Neural crest cell (in vitro differentiated cells): Measurements from ENCODE around the gene PPP1R9A. TPM values are rescaled to one million over a fixed set of nuclear protein-coding genes. Genes with fewer than 3 reads are reported as not detected.
A peak's percentile ranks its signal among the peaks of the same experiment; 100 is the strongest.

Experiments used
- DNase-seq: peaks from one replicate; pipeline ENCODE4 v3.0.0; 2021; ENCODE audit warnings: low read depth, mixed read lengths, low spot score
- H3K27ac Mint-ChIP-seq: one replicate; pipeline ENCODE4 v1.8.0; 2021; ENCODE audit warnings: mild to moderate bottlenecking, mixed read lengths; ENCODE audit not compliant: unreplicated experiment
- H3K27me3 Mint-ChIP-seq: 2 replicates; pipeline ENCODE4 v1.8.0; 2021; ENCODE audit warnings: low read depth, mild to moderate bottlenecking, mixed read lengths
- H3K36me3 Mint-ChIP-seq: 2 replicates; pipeline ENCODE4 v1.8.0; 2021; ENCODE audit warnings: low read depth, mild to moderate bottlenecking, mixed read lengths
- H3K4me1 Mint-ChIP-seq: 2 replicates; pipeline ENCODE4 v1.8.0; 2021; ENCODE audit warnings: mixed read lengths
- H3K4me3 Mint-ChIP-seq: one replicate; pipeline ENCODE4 v1.8.0; 2021; ENCODE audit warnings: mild to moderate bottlenecking, mixed read lengths
- H3K9me3 Mint-ChIP-seq: 2 replicates; pipeline ENCODE4 v1.8.0; 2021; ENCODE audit warnings: mixed read lengths
- CTCF ChIP-seq: fragments of 200-600 bp; sonication (generic); conservative IDR thresholded peaks from 2 replicates; pipeline ENCODE4 v1.5.0; 2021; ENCODE audit warnings: antibody characterized with exemption, mild to moderate bottlenecking
- total RNA-seq: library from RNA; stranded (reverse); gene quantifications from 2 replicates; pipeline ENCODE4 v1.2.1, GENCODE V29; 2021

Gene PPP1R9A
- total RNA-seq, 1 donor from 2014 or later: 21.2 TPM

DNA sequence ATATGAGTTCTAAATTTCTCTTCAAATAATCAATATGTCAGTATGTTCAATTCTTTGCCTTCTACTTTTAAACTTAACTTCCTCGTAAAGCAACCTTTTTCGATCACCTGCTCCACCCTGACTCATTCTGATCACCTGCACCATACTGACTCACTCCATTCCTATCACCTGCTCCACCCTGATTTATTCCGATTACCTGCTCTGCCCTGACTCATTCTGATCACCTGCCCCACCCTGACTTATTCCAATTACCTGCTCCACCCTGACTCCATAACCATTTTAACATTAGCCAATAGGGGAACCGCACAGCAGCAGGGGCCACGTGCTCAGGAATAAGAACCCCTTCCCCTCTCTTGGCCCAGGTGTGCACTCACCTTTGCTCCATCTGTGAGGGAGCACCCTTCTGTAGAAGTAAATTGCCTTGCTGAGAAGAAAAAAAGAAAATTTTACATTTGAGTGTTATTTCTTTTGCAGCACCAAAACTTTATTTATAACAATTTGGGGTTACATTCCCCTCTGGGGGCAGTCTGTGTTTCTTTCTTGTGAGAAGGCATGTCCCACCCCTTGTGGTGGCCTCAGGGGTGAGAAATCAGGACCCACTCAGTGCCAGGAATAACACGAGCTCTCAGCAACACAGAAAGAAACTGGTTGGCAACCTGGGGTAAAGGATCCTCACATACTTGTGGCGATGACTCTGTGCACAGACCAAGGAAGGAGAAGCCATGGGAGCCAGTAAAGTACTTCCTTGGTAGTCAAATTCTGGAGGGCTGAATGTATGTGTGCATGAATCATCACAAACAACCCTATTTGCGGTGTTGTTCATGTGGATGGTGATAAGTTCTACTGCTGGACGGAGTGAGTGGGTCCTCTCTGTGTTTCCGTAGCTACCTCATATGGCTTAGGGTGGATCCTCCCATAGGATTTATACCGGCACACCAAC is 29.4 kb upstream of the PPP1R9A start:
- no peak overlapping the region for H3K4me3 Mint-ChIP-seq
- no peak for TF ChIP-seq CTCF
- no peaks in the 10 kb centered on the region for H3K4me1 Mint-ChIP-seq
- peaks cover 5% of the 10 kb centered on the region for H3K36me3 Mint-ChIP-seq
- H3K27ac Mint-ChIP-seq: no peak overlapping the region
- H3K27me3 Mint-ChIP-seq: no peaks in the 10 kb centered on the region
- peaks cover 8% of the 10 kb centered on the region for H3K9me3 Mint-ChIP-seq
- no peak for DNase-seq

DNA sequence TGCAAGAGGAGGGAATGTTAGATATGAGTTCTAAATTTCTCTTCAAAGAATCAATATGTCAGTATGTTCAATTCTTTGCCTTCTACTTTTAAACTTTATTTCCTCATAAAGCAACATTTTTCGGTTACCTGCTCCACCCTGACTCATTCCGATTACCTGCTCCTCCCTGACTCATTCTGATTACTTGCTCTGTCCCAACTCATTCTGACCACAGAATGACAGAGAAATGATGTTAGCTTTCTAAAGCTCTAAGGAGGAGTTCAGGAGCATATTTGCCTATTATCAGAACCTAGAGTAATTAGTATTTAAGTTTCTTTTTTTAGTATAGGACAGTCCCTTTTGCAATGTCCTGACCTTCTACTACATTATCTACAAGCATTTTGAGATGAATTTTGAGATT is 24.5 kb upstream of the PPP1R9A start:
- no peak for TF ChIP-seq CTCF
- DNase-seq: no peak
- no peak overlapping the region for H3K27ac Mint-ChIP-seq
- H3K36me3 Mint-ChIP-seq: peaks cover 2% of the 10 kb centered on the region
- peaks cover 5% of the 10 kb centered on the region for H3K9me3 Mint-ChIP-seq
- H3K4me3 Mint-ChIP-seq: no peak overlapping the region
- H3K27me3 Mint-ChIP-seq: no peaks in the 10 kb centered on the region
- H3K4me1 Mint-ChIP-seq: no peaks in the 10 kb centered on the region

DNA sequence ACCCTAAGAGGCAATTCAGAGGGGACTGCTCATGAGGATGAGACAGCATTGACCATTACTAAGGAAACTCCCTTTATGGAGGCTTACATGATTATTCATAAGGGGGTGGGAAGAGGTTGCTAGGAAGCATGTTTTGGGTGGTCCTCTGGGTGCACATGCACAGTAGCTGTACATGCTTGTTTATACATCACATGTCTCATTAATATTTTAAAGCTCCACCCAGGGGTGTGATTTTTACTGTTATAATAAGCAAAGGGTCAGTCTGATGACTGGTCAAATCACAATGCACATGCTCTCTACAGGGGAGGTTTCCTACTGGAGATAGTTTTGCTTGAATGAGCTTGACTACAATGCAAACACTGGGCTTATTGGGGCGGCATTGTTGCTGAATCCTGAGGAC is 23.8 kb upstream of the PPP1R9A start:
- no peak for TF ChIP-seq CTCF
- Mint-ChIP-seq H3K36me3 (no peaks in the 10 kb centered on the region), H3K4me3 (no peak overlapping the region), H3K9me3 (peaks cover under 1% of the 10 kb centered on the region), H3K27ac (no peak overlapping the region), H3K4me1 (no peaks in the 10 kb centered on the region), H3K27me3 (no peaks in the 10 kb centered on the region)
- DNase-seq: no peak

DNA sequence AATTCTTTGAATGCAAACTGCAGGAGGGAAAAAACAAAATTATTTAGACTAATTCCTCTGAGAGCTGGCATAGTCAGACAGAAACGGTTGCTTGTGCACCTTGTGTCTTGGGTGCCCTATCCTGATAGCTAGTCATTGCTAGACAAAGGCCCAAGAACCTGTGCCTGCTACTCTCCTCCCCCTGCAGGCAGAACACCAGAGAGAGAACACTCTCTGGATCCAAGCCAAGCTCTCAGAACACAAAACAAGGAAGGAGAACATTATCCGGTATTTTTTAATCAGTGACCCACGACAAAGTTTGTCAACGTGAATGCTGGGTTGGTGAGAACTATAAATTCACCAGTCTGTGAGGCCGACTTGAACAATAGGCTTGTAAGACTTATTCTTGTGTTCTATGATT is 18.8 kb upstream of the PPP1R9A start:
- no peak overlapping the region for H3K27ac Mint-ChIP-seq
- no peaks in the 10 kb centered on the region for H3K36me3 Mint-ChIP-seq
- H3K9me3 Mint-ChIP-seq: no peaks in the 10 kb centered on the region
- H3K4me1 Mint-ChIP-seq: no peaks in the 10 kb centered on the region
- H3K27me3 Mint-ChIP-seq: no peaks in the 10 kb centered on the region
- no peak overlapping the region for H3K4me3 Mint-ChIP-seq
- DNase-seq: no peak
- peak; percentile 32 for TF ChIP-seq CTCF

DNA sequence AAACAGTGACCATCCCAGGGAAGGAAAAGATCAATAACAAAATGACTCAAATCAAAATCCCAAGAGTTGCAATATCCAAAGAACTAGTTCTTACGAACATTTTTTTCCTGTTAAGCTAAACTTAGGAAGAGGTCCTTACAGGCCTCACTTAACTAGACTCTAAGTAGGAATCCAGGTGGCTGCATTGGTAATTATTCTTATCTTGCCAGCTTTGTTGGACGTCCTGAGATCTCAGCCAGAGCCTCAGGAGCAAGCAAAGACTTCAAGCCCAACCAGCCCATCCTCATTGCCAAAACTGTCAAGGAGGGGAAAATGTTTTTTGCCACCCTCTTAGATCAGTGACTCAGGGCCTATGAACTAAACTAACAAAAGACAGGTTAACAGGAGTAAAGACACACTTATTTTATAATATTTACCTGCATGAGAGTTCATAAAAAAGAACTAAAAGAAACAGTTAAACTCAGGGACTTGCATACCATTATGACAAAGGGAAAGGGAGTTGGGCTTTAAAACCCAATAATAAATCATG is 18.3 kb upstream of the PPP1R9A start:
- Mint-ChIP-seq H3K27ac (no peak overlapping the region), H3K27me3 (no peaks in the 10 kb centered on the region), H3K4me3 (no peak overlapping the region), H3K36me3 (no peaks in the 10 kb centered on the region), H3K9me3 (no peaks in the 10 kb centered on the region), H3K4me1 (no peaks in the 10 kb centered on the region)
- TF ChIP-seq CTCF: no peak
- no peak for DNase-seq
